K562 (cell line): ENCODE measurements around the gene GPATCH11. TPM values are rescaled to one million over a fixed set of nuclear protein-coding genes. Genes with fewer than 3 reads are reported as not detected.

Source experiments
- ATAC-seq: fragments of 200-7000 bp; cut with Tn5 transposase; 3 replicates; pipeline ENCODE4 v1.9.1; 2020; ENCODE audit warnings: moderate library complexity
- BruUV-seq: library from RNA; stranded (reverse); fragments of 400-500 nt; replicated peaks from 2 replicates; lab custom pipeline; 2021; lab: Mats Ljungman, UMichigan
- CTCF ChIA-PET: fragments of 300-600 bp; formaldehyde crosslinking; extraction: SDS; loops from one replicate; lab custom pipeline; 2021; ENCODE audit warnings: low intra/inter-chr PET ratio; lab: Yijun Ruan, JAX
- POLR2A ChIA-PET: fragments of 300-600, 350-650 bp; sonication (Branson Sonifier 250); formaldehyde crosslinking; extraction: SDS; loops from one replicate; lab custom pipeline; 2021; ENCODE audit warnings: antibody characterized with exemption, inconsistent platforms; lab: Yijun Ruan, JAX
- DNase-seq, 4 experiments: peaks; one replicate each; pipeline versions ENCODE4 v3.0.0 to v3.0.0-alpha.2; 2011 to 2018; ENCODE audit warnings: low spot score in 3 of 4, mixed read lengths in 3 of 4; ENCODE audit errors: extremely low read depth in 1 of 4
- FAIRE-seq: peaks from 2 replicates; lab custom pipeline; 2011; peaks lifted over from hg19 to GRCh38; lab: Jason Lieb, UNC
- H2AFZ ChIP-seq: 2 replicates; pipeline ENCODE4 v1.6.0; 2011; ENCODE audit warnings: low read depth, low read length, control low read depth, inconsistent platforms
- H3K27ac ChIP-seq: fragments of 200-600 bp; 3 replicates; pipeline ENCODE4 v1.8.0; 2011; ENCODE audit warnings: low read depth, mild to moderate bottlenecking, control low read depth, inconsistent platforms, low read length, moderate library complexity, mixed read lengths; ENCODE audit errors: extremely low read depth
- H3K27me3 ChIP-seq, 2 experiments: fragments of 300-600 bp in 1 of 2; 2 replicates in 1 of 2; 3 replicates in 1 of 2; pipeline versions ENCODE4 v1.6.0 to v1.8.0; 2011; ENCODE audit warnings: inconsistent platforms in 2 of 2, low read length in 2 of 2, mild to moderate bottlenecking in 1 of 2, mixed read lengths in 1 of 2, moderate library complexity in 1 of 2; ENCODE audit not compliant: control insufficient read depth in 2 of 2, insufficient read depth in 2 of 2
- H3K36me3 ChIP-seq: fragments of 300-600 bp; 3 replicates; pipeline ENCODE4 v1.8.0; 2011; ENCODE audit warnings: mild to moderate bottlenecking, low read length, inconsistent platforms; ENCODE audit not compliant: control insufficient read depth, insufficient read depth
- H3K4me1 ChIP-seq, 2 experiments: fragments of 200-600 bp in 1 of 2; replicated peaks in 1 of 2; 2 replicates in 1 of 2; 3 replicates in 1 of 2; pipeline versions ENCODE4 v1.5.1 to v1.8.0; 2011; ENCODE audit warnings: inconsistent platforms in 2 of 2, low read length in 2 of 2, mild to moderate bottlenecking in 1 of 2, mixed read lengths in 1 of 2, moderate library complexity in 1 of 2; ENCODE audit not compliant: control insufficient read depth in 2 of 2, insufficient read depth in 2 of 2
- H3K4me2 ChIP-seq: 2 replicates; pipeline ENCODE4 v1.6.1; 2011; ENCODE audit warnings: low read length, control low read depth, inconsistent platforms, mixed read lengths; ENCODE audit not compliant: insufficient read depth
- H3K4me3 ChIP-seq: fragments of 200-600 bp; sonication (generic), shearing (Covaris generic); 2 replicates; pipeline ENCODE4 v1.5.1; 2016; ENCODE audit warnings: control low read depth, inconsistent platforms
- H3K79me2 ChIP-seq: fragments of 200-600 bp; 3 replicates; pipeline ENCODE4 v1.8.0; 2011; ENCODE audit warnings: low read length, inconsistent platforms; ENCODE audit not compliant: control insufficient read depth, insufficient read depth
- H3K9ac ChIP-seq, 2 experiments: 2 replicates each; pipeline versions ENCODE4 v1.6.0 to v1.6.1; 2011; ENCODE audit warnings: low read depth in 2 of 2, low read length in 2 of 2, control low read depth in 1 of 2, inconsistent platforms in 1 of 2, mild to moderate bottlenecking in 1 of 2, mixed read lengths in 1 of 2; ENCODE audit not compliant: insufficient read depth in 1 of 2
- H3K9me1 ChIP-seq: one replicate; pipeline ENCODE4 v1.6.0; 2011; ENCODE audit warnings: inconsistent platforms, mild to moderate bottlenecking, low read length, moderate library complexity; ENCODE audit not compliant: control insufficient read depth, insufficient read depth
- H3K9me3 ChIP-seq: replicated peaks from 2 replicates; pipeline ENCODE4 v1.5.1; 2011; ENCODE audit warnings: low read depth, low read length, inconsistent platforms; ENCODE audit not compliant: control insufficient read depth, insufficient read depth
- H4K20me1 ChIP-seq: replicated peaks from 2 replicates; pipeline ENCODE4 v1.6.1; 2011; ENCODE audit warnings: low read length, inconsistent platforms, mixed read lengths; ENCODE audit not compliant: control insufficient read depth, insufficient read depth
- ASH1L ChIP-seq: fragments of 450-650 bp; IDR thresholded peaks from 2 replicates; pipeline ENCODE4 v1.6.1; 2018; ENCODE audit warnings: borderline replicate concordance, mild to moderate bottlenecking, low read depth; ENCODE audit not compliant: partially characterized antibody
- ETS2 ChIP-seq: IDR thresholded peaks from 2 replicates; pipeline ENCODE4 v1.6.1; 2016; ENCODE audit warnings: borderline replicate concordance, missing genetic modification characterization, mild to moderate bottlenecking, moderate library complexity, missing compliant biosample characterization; ENCODE audit not compliant: poor library complexity, severe bottlenecking
- ETV1 ChIP-seq: fragments of 450-650 bp; conservative IDR thresholded peaks from 2 replicates; pipeline ENCODE4 v1.6.1; 2016; ENCODE audit warnings: missing genetic modification characterization, control low read depth, low read depth, missing compliant biosample characterization
- FOXP1 ChIP-seq: sonication (generic); formaldehyde crosslinking; IDR thresholded peaks from 2 replicates; pipeline ENCODE4 v1.8.0; 2022; ENCODE audit warnings: mild to moderate bottlenecking, missing genetic modification reagents
- HMGXB4 ChIP-seq: sonication (generic); formaldehyde crosslinking; IDR thresholded peaks from 2 replicates; pipeline ENCODE4 v1.8.1; 2023; ENCODE audit warnings: mild to moderate bottlenecking, missing genetic modification reagents
- KDM4B ChIP-seq, 2 experiments: fragments of 450-650 bp in 1 of 2; sonication (generic) in 1 of 2; IDR thresholded peaks; 2 replicates each; pipeline ENCODE4 v1.6.1; 2016 to 2017; ENCODE audit warnings: borderline replicate concordance in 2 of 2, antibody characterized with exemption in 1 of 2, low read depth in 1 of 2, mild to moderate bottlenecking in 1 of 2
- PHF21A ChIP-seq: fragments of 450-650 bp; IDR thresholded peaks from 2 replicates; pipeline ENCODE4 v1.6.1; 2017; ENCODE audit warnings: low read depth, borderline replicate concordance
- PHTF2 ChIP-seq: fragments of 250-450 bp; sonication (Bioruptor Pico); IDR thresholded peaks from 2 replicates; pipeline ENCODE4 v1.5.0; 2021; ENCODE audit warnings: mild to moderate bottlenecking
- RB1 ChIP-seq: fragments of 450-650 bp; IDR thresholded peaks from 2 replicates; pipeline ENCODE4 v1.6.1; 2017; ENCODE audit warnings: low read depth, mild to moderate bottlenecking
- SMAD4 ChIP-seq: fragments of 250-450 bp; sonication (Bioruptor Pico); conservative IDR thresholded peaks from 2 replicates; pipeline ENCODE4 v1.8.0; 2021; ENCODE audit warnings: inconsistent platforms, mild to moderate bottlenecking, moderate library complexity
- TCF3 ChIP-seq: sonication (generic); formaldehyde crosslinking; IDR thresholded peaks from 2 replicates; pipeline ENCODE4 v1.4.0; 2020; ENCODE audit warnings: mild to moderate bottlenecking, missing genetic modification reagents
- ZNF407 ChIP-seq: fragments of 450-650 bp; IDR thresholded peaks from 2 replicates; pipeline ENCODE4 v1.6.1; 2016; ENCODE audit warnings: low read depth
- ZNF584 ChIP-seq: fragments of 200-800 bp; sonication (Bioruptor generic); IDR thresholded peaks from 2 replicates; pipeline ENCODE4 v1.6.1; 2016; ENCODE audit warnings: low read depth, mild to moderate bottlenecking, missing genetic modification characterization, missing compliant biosample characterization
- ZNF764 ChIP-seq: fragments of 250-450 bp; sonication (Bioruptor Pico); IDR thresholded peaks from 2 replicates; pipeline ENCODE4 v1.4.0; 2020; ENCODE audit warnings: low read depth, mild to moderate bottlenecking, moderate library complexity
- WGBS: fragments of 100-300 bp; shearing (Covaris generic); methylation state at CpG from one replicate; pipeline ENCODE4 v1.1.6; 2016; ENCODE audit warnings: low coverage, mixed read lengths; ENCODE audit not compliant: insufficient coverage; ENCODE audit errors: missing lambda C conversion rate; 5-methylcytosine and 5-hydroxymethylcytosine counted together
- in situ Hi-C: fragments of 300-500 bp; cut with MboI; formaldehyde crosslinking; loops from 4 replicates; pipeline ENCODE4 v1.15.0; 2018; ENCODE audit warnings: inconsistent platforms, mixed read lengths
- intact Hi-C: fragments of 100-400 bp; cut with micrococcal nuclease; formaldehyde crosslinking; loops from 2 replicates; pipeline ENCODE4 v1.14.2; 2022
- polyA plus RNA-seq, 8 experiments: library from polyadenylated mRNA; depleted of rRNA in 4 of 8; stranded (reverse) in 5 of 8; unstranded in 3 of 8; fragments of >200 nt; fragmentation: Nextera tagmentation in 2 of 8; fragmentation: Illumina TruSeq in 1 of 8; extraction: Ambion mirVana in 2 of 8; extraction: Trizol in 1 of 8; gene quantifications; 2 replicates each; pipeline versions ENCODE4 v1.2.1 to v1.2.3, GENCODE V29; 2011 to 2014; ENCODE audit warnings: inconsistent platforms in 1 of 8, missing spikeins in 1 of 8
- total RNA-seq, 7 experiments: library from RNA; depleted of rRNA in 6 of 7; stranded (reverse); fragments of >200 nt in 6 of 7; fragmentation: Illumina TruSeq in 2 of 7; extraction: Trizol in 2 of 7; gene quantifications; 2 replicates each; pipeline versions ENCODE4 v1.2.1 to v1.2.3, GENCODE V29; 2011 to 2021; ENCODE audit warnings: low replicate concordance in 1 of 7

The GPATCH11 gene
- total and polyA plus RNA-seq, 9 of the 15 experiments (the other 6 are each of a cell fraction or from before 2014, with no cell fraction given), result 7.9 to 23.9 (median 15.2) TPM

GRCh38 chr2:37111958-37112357 lies 27.6 kb downstream of the GPATCH11 start:
- no peak overlapping the region for H3K4me2 ChIP-seq
- H2AFZ ChIP-seq, result no peak overlapping the region
- H3K27me3 ChIP-seq, result no peaks in the 10 kb centered on the region
- H3K9me3 ChIP-seq, result no peaks in the 10 kb centered on the region
- no peak overlapping the region for H3K27ac ChIP-seq
- ChIA-PET CTCF (no interaction called here), POLR2A (interaction anchor here (1.4 kb wide), 1 partner anchor 20 kb away, joined by 3 read pairs; no protein-coding TSS in a partner anchor)
- ATAC-seq, result no peak
- no peak for DNase-seq
- H3K4me1 ChIP-seq, result no peaks in the 10 kb centered on the region
- FAIRE-seq, result no peak
- H4K20me1 ChIP-seq, result no peaks in the 10 kb centered on the region
- H3K9ac ChIP-seq, result no peak overlapping the region
- no peaks in the 10 kb centered on the region for H3K79me2 ChIP-seq
- intact Hi-C loops, result no loop called here
- H3K4me3 ChIP-seq, result no peak overlapping the region
- no TSS peak for BruUV-seq
- peaks cover 26% of the 10 kb centered on the region; the same call in 2 of the 3 replicates for H3K36me3 ChIP-seq
- WGBS, result 58% methylated on average over 2 of the region's 2 CpGs
- in situ Hi-C loops, result no loop called here
- no peaks in the 10 kb centered on the region for H3K9me1 ChIP-seq
- TF ChIP-seq KDM4B (IDR thresholded peaks at IDR 0.05; ENCODE audit: borderline replicate concordance in 2 of 2, low read depth in 1 of 2) (no peak), PHTF2 (CRISPR knock-in tag) (no peak), FOXP1 (CRISPR knock-in tag) (no peak), PHF21A (no peak), ZNF407 (no peak), ZNF584 (CRISPR knock-in tag) (no peak), ETS2 (tag) (no peak), SMAD4 (CRISPR knock-in tag) (no peak), ETV1 (tag) (no peak), TCF3 (CRISPR knock-in tag) (no peak), ASH1L (no peak), HMGXB4 (CRISPR knock-in tag) (no peak), ZNF764 (CRISPR knock-in tag) (no peak), RB1 (no peak)
